ENCODE measurements around the gene RAB1A. TPM values are rescaled to one million over a fixed set of nuclear protein-coding genes. Genes with fewer than 3 reads are reported as not detected.

The RAB1A gene
- total RNA-seq, 4 donors from 2014 or later, result 67.7 to 89.4 (median 79.5) TPM

- no peak overlapping the region for H3K27ac ChIP-seq
- no peak overlapping the region for H3K4me3 ChIP-seq
- peaks cover 6 to 56% (median 20%) of the 10 kb centered on the region in 3 donors for H3K4me1 ChIP-seq
- ATAC-seq, result no peak
- no peaks in the 10 kb centered on the region for H3K27me3 ChIP-seq
- no peaks in the 10 kb centered on the region for H3K9me3 ChIP-seq
- WGBS, 2 donors (ENCODE audit: low coverage in 1 of 2), result 88 to 98% methylated on average over 1 to 7 of the region's 7 CpGs
- peaks cover 2 to 84% of the 10 kb centered on the region in 2 donors for H3K36me3 ChIP-seq
- no peak for TF ChIP-seq EP300 (IDR thresholded peaks at IDR 0.05)
- TF ChIP-seq POLR2A (IDR thresholded peaks at IDR 0.05), result no peak
- TF ChIP-seq CTCF (IDR thresholded peaks at IDR 0.05), result no peak
- TF ChIP-seq POLR2AphosphoS5 (IDR thresholded peaks at IDR 0.05), result no peak
Observed at GRCh38 chr2:65077898-65078297, 52.0 kb downstream of the RAB1A start.

GRCh38 chr2:65076345-65076710, 53.6 kb downstream of the RAB1A start:
- whole genome bisulfite sequencing, 2 donors (ENCODE audit: low coverage in 1 of 2), result 20 to 35% methylated on average over 3 to 7 of the region's 7 CpGs

DNA sequence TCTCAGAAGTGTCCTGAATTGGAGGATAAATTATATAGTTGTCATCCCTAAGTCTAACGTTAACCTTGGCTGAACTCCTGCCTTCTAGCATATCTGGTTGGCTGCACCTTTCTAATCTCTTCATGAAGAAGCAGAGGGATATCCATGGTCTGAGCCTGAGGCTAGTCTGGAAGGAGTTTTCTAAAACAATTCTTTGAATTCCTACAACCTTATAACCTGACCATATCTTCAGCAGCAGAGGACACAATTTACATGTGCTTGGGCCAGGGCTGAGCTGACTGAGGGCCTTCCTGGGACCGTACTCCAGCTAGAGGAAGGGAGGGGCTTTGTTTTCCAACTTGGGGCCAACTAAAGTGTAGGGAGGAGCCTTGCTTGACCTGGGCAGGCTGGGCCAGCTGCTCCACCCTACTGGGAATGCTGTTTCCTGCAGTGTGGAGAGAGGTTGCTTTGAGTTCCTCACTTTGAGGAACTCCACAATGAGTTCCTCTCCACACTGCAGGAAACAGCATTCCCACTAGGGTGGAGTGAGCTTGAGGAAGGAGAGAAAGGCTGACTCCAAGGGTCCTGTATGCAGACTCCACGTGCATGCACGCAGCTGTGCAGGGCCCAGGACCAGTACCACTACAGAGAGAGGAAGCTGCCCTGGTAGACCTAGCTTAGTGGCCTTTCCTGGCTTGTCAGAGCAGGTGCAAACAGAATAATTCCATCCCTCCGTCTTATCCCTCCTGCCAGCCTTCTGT, 54.1 kb downstream of the RAB1A start:
- peaks cover 6 to 61% (median 25%) of the 10 kb centered on the region in 3 donors for H3K4me1 ChIP-seq
- H3K9me3 ChIP-seq, result no peaks in the 10 kb centered on the region
- peak; percentile 71 for ATAC-seq
- no peaks in the 10 kb centered on the region for H3K27me3 ChIP-seq
- WGBS, 2 donors (ENCODE audit: low coverage in 1 of 2), result 17 to 46% methylated on average over 2 of the region's 5 CpGs
- H3K4me3 ChIP-seq, result no peak overlapping the region
- H3K36me3 ChIP-seq, result peaks cover 0 to 84% of the 10 kb centered on the region in 2 donors
- peak overlapping the region in 3 of 4 donors; percentile 53 to 75 (median 74) for H3K27ac ChIP-seq
- no peak for TF ChIP-seq EP300 (IDR thresholded peaks at IDR 0.05)
- TF ChIP-seq CTCF (IDR thresholded peaks at IDR 0.05), result peak in 1 of 4 experiments; percentile 18
- no peak for TF ChIP-seq POLR2AphosphoS5 (IDR thresholded peaks at IDR 0.05)
- no peak for TF ChIP-seq POLR2A (IDR thresholded peaks at IDR 0.05)

More at GRCh38 chr2:65076345-65076710, 53.6 kb downstream of the RAB1A start:
- peak; percentile 21 for ATAC-seq
- Histone ChIP-seq H3K36me3 (peaks cover 0 to 84% of the 10 kb centered on the region in 2 donors), H3K27ac (peak overlapping the region in 3 of 4 donors; percentile 53 to 75 (median 74)), H3K4me3 (no peak overlapping the region), H3K4me1 (peaks cover 6 to 55% (median 20%) of the 10 kb centered on the region in 3 donors), H3K27me3 (no peaks in the 10 kb centered on the region), H3K9me3 (no peaks in the 10 kb centered on the region)
- TF ChIP-seq CTCF (IDR thresholded peaks at IDR 0.05) (no peak), POLR2AphosphoS5 (IDR thresholded peaks at IDR 0.05) (peak; percentile 31)

- ATAC-seq, result no peak
- peak overlapping the region in 3 of 4 donors; percentile 53 to 75 (median 74) for H3K27ac ChIP-seq
- H3K36me3 ChIP-seq, result peaks cover 0 to 82% of the 10 kb centered on the region in 2 donors
- no peak overlapping the region for H3K4me3 ChIP-seq
- TF ChIP-seq POLR2AphosphoS5 (IDR thresholded peaks at IDR 0.05) (no peak), EP300 (IDR thresholded peaks at IDR 0.05) (no peak), POLR2A (IDR thresholded peaks at IDR 0.05) (no peak), CTCF (IDR thresholded peaks at IDR 0.05) (no peak)
- no peaks in the 10 kb centered on the region for H3K27me3 ChIP-seq
- 33 to 56% methylated on average over 5 to 9 of the region's 9 CpGs for WGBS, 2 donors (ENCODE audit: low coverage in 1 of 2)
- H3K4me1 ChIP-seq, result peaks cover 6 to 67% (median 30%) of the 10 kb centered on the region in 3 donors
- no peaks in the 10 kb centered on the region for H3K9me3 ChIP-seq
Observed at GRCh38 chr2:65075176-65075575, 54.7 kb downstream of the RAB1A start.

All from gastroesophageal sphincter (tissue), 4 donors.